HT-29 (cell line): Measurements from ENCODE around the gene LTK. TPM values are rescaled to one million over a fixed set of nuclear protein-coding genes. Genes with fewer than 3 reads are reported as not detected.

Experiments used
- DNase-seq: peaks from one replicate; pipeline ENCODE4 v3.0.0-alpha.2; 2015; ENCODE audit warnings: low spot score
- total RNA-seq: library from RNA; depleted of rRNA; stranded (reverse); fragments of >200 nt; shearing (Covaris generic); gene quantifications from 2 replicates; pipeline ENCODE4 v1.2.3, GENCODE V29; 2014

Gene LTK
- total RNA-seq, 1 experiment from 2014 or later, result 0.05 TPM

DNA sequence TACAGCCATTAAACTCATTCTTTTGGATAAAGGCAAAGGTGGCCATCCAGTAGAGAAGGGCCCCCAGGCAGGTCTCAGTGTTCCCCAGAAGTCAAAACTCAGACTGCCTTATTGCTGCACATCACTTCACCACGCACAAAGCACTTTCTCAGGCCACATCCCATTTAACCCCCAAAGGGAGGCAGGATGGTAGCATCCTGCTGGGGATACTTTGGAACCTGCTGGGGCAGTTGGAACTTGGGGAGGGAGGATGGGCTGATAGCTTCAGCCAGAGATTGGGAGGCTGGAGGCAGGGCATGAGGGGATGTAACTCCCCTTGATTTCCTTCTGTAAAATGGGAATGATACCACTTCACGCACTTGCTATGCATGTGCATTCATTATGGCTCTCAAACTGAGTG is 15.0 kb downstream of the LTK start:
- DNase-seq, result no peak

DNA sequence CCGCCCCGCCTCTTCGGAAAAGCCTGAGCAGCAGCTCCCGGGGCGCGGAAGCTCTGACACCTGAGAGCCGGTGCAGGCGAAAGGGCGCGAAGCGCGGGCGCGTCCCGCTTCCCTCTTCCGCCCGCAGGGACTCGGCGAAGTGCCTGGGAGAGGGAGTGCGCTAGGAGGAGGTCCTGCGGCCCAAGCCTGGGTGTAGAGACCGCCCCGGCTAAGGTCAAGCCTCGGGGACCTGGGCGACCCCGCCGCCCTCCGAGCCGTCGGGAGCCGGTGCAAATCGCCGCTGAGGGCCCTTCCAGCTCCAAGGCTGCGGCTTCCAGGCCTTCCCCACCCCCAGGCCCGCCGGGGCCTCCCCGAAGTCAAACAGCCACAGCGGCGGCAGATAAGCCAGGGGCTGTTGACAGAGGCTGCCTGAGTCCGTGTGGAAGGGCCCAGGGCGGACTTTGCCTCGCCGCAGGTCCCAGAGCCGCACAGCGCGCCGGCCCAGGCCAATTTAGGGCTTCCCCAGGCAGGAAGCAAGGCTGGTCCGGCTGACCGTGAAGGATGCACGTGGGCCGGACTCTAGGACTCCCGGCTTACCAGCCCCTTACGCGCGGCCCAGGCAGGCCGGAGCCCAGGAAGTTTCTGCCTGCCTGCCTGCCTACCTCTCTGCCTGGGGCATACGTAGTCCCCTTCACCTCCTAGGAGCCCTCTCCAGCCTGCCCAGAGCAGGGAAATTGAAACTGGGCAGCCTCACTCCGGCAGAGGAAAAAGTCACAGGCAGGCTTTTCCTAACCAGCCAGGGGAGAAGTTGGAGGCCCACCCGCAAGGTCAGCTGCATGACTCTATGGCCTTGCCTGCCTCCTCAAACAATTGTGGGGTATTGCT is 17.7 kb downstream of the LTK start:
- DNase-seq, result no peak

DNA sequence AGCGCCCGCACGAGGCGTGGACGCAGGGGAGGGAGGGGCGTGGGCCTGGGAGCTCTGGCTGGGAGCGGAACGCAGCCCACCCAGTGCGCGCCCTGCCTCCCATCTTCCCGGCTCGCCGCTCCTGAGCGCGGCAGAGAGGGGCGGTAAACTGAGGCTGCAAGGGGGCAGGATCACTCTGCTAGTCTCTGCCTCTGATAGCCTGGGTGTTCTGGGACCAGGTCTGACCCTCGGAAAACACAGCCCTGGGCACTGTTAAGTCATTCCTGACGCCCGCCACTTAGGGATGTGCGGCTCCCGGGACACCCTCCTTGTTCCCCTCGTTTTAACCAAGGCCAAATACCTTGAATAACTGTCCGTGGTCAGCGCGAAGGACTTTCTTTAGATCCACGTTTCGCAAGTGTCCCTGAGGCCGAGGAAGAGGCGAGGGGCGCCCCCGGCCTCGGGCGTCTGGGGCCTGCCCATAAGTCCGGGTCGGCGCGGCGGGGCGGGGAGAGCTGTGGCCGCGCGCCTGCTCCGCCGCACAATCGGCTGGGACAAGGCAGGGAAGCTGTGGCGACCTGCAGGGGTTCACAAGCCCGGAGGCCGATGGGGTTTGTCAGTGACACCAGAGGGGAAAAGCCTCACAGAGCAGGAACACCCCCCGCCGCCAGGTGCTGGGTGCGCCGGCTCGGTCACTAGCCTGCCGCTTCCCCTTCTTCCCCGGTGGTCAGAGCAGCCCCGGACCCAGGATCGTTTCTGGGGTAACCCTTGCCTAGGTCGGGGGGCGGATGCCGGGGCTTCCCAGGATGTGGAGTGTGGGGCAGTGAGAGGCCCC is 18.5 kb downstream of the LTK start:
- no peak for DNase-seq

DNA sequence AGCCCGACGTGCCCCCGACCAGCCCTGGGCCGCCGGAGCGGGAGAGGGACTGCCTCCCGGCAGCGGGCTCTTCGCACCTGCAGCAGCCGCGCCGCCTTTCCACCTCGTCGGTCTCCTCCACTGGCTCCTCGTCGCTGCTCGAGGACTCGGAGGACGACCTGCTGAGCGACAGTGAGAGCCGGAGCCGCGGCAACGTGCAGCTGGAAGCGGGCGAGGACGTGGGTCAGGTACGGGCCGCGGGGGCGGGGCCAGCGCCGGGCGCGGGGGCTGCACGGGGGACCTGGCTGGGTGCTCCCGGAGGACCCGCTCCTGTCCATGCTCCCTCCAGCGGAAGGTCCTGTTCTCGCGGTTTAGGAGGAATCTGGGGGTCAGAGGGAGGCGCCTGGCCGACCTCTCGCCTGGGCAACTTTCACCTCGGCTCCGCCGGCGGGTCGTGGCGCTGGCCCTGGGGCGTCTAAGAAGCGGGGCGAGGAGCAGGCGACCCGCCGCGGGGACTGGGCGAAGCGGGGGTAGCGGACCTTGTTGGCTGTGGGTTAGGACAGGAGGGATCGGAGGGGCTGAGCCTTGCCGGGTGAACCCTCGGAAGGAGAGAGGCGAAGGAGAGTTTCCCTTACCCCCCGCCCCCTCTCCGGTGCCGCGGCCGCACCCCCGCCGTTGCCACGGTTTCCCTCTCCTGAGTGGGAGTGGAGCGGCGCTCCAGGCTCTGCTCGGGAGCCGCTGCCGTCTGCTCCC is 19.3 kb downstream of the LTK start:
- DNase-seq, result peak; percentile 59

DNA sequence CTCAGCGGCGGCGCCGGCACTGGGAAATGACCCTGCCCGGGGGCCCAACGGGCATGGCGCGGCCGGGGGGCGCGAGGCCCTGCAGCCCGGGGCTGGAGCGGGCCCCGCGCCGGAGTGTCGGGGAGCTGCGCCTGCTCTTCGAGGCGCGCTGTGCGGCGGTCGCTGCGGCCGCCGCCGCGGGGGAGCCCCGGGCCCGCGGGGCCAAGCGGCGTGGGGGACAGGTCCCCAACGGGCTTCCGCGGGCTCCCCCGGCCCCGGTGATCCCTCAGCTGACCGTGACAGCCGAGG is 19.8 kb downstream of the LTK start:
- no peak for DNase-seq

DNA sequence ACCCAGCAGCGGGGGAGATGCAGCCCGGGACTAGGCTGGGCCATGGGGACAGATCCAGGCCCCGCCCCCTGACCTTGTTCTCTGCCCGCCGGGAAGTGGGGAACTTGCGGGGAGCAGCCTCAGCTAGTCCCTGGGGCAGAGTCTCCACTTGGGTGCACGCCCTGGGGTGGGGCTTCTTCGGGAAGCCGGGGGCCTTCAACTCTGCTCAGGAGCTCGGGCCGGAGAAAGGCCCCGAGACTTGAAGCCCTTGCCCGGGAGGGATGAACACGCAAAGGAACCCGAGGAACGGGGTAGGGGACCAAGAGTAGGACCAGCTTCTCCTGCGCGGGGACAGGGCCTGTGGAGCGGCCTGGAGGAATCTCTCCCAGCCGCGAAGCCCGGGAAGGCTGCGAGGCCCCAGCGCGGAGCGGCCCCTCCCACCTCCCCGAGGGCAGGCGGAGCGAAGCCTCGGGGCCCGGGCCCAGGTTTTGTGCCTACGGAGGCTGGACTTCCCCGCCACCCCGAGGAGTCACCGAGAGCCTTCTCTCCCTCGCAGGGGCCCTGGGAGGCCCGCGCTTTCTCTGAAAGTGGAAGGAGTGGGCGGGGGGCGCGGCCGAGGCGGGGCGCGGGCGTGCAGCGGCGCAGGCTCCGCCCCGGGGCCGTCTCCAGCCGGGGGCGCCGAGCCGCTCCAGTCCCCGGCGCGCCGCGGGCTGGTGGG is 20.3 kb downstream of the LTK start, which contains the start of gene ITPKA:
ITPKA (plus strand) TSS at position 670 of the 697 bp plus-strand sequence. CDS start 54 bp downstream, outside the sequence.
- peak; percentile 66 for DNase-seq

DNA sequence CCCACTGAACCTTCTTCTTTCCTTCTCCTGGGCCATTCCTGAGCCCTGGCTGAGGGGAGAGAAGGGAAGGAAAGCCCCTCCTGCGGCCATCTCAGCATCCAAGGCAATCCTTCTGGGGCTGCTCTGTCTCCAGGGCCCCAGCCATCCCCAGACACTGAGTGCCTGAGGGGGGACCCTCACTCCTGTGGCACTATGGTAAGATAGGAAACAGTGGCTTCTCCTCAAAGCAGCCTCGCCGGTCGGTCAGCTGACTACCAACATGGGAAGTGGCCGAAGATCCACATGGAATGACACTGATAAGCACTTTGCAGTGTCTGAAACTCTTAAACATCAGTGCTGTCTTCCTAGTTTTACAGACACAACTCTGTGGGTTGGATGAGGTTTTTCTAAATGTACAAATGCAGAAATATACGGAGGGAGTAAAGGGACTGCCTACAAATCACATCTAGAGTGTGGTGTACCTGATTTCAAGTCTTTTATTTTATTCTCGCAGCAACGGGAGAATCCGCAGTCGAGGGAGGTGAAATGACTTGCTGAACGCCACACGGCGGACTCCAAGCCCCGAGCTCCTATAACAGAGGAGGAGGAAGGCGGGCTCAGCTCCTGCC is 20.9 kb downstream of the LTK start:
- no peak for DNase-seq

DNA sequence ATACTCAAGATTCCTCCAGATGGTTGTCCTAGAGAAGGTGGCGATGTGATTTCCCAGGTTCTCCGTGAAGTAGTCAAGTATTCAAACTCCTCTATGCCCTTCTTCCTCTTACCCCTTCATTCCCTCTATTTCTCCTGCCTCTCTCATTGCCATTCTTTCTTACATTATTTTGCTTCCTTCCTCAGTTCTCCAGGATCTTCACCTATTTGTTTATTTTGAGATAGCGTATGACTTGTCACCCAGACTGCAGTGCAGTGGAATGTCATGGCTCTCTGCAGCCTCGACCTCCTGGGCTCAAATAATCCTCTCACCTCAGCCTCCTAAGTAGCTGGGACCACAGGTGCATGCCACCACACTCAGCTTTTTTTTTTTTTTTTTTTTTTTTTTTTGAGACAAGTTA is 21.7 kb downstream of the LTK start:
- no peak for DNase-seq

DNA sequence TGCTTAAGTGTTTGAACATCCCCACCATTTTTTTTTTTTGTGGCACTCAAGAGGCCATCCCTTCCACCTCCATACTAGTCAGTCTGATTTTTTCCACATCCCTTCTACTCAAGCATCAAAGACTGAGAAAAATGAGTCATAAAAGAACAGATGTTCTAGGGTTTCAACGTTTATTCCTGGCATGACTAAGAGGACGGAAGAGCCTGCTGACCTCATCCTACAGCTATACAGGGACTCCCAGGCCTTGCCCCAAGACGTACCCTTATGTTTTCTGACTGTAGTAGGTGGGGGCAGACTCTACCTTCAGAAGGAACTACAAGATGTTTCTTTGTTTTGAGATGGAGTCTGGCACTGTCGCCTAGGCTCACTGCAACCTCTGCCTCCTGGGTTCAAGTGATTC is 23.3 kb downstream of the LTK start:
- no peak for DNase-seq

DNA sequence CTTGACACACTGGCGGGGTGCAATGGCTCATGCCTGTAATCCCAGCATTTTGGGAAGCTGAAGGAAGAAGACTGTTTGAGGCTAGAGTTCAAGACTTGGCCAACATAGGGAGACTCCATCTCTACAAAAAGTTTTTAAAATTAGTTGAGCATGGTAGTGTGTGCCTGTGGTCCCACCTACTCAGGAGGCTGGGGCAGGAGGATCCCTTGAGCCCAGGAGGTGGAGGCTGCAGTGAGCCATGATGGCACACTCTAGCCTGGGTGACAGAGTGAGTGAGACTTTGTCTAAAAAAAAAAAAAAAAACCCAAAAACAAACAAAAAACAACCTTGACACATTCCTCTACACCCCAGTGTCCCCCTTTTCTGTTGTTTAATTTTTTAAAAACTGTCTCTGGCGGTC is 24.0 kb downstream of the LTK start:
- no peak for DNase-seq

DNA sequence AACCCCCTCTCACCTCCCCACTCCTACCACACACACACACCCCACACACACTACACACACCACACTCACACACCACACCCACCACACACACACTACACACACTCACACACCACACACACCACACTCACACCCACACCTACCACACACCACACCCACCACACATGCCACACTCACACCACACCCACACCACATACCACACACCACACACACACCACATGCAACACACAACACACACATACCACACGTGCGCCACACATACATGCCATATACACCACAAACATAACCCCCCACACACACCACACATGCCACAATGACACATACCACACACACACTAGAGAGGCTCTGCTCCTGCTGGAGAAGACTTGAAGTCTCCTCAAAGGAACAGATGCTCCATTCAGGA is 25.8 kb downstream of the LTK start:
- DNase-seq, result no peak

DNA sequence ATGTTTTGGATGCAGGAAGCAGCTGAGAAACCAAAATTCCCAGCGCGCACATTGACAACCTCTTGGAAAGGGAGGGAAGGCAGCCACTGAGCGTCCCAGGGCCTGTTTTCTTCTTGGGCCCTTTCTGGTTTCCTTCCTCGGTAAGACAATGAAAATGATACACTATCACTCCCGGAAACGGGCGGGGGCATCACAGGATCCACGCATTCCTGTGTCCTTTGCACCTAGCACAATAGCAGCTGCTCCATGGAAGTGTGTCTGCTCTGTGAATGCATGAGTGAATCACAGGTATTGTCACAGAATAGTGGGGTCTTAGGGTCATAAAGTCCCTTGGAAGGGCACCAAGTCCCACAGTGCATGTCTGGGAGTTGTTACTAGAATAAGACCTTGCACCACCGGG is 26.2 kb downstream of the LTK start:
- DNase-seq, result no peak

DNA sequence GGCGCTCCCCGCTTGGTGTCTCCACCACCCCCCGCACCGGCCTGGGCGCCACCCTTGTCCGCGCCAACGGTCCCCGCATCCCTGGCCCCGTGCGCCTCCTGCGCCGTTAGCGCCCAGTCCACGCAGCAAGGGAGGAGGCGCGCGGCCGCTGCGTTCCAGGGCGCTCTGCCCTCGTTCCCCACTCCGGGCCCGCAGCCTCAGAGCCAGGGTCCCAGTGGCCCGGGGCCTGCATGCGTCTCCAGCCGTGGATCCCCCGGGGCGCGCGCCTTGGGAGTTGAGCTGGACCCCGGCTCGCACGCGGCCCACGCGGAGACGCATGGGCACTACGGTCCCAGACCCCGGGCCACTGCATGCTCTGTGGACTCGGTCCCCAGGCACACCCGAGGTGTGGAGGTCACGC is 27.3 kb downstream of the LTK start:
- no peak for DNase-seq

DNA sequence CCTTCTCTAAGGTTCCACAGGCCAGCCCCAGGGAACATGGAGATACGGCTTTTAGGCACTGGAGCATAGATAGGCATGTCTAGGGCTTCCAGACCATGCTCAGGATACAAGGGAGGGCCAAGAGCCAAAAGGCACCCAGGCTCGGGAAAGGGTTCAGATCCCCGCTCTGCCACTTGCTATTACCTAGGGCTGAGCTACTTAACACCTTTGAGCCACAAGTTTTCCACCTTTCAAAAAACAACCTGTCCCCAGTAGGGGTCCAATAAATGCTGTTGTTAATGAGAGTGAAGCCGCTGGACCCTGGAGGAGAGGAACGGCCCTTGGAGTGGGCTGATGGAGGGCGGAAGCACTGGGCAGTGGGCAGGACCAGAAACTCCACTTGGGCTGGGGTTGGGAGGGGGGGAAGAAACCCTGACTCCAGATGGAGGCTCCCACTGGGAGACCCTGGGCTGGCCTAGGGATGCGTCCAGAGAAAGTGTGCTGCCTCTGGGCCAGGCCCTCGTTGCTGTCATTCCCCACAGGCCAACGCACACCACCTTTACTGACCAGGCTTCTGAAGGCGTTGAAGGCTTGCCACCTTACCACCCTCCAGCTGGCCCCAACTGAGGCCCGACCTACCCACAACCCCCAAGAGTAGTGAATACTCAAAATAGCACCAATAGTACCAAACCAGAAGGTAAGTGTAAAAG is 28.5 kb downstream of the LTK start:
- no peak for DNase-seq

DNA sequence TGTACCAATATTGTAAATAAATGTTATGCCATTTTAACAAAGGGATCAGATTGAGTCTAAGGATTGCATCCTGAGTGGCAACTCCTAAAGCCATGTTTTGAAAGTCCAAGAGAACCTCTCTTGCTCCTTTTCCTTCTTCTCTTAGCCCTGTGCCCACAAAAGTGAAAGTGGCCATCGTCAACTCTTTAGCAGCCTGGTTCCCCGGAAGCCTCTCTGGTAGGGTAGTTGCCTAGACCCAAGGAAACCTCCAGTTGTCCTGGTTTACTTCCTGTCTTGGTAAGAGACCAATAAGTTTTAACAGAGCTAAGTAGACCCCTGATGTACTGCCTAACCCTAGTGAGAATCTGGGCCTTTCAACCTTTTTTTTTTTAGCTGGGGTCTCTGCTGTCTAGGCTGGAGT is 30.1 kb downstream of the LTK start:
- no peak for DNase-seq

DNA sequence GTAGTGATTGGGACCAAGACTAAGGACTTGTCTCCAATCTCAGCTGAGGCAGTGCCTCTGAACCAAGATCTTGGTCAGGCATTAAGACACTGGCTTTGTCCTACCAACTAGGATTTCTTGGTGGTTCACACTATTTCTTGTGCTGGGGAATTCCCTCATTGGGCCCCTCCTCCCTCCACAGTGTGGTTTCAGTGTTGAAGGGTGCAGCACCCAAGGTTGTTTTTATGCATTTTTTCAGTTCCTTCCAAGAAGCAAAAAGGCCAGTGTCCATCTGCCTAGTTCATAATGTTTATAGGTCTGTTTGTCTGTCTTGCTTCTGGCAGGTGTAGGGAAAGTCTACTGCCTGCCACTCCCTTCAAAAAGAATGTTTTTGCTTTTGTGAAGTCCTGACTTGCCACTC is 30.5 kb downstream of the LTK start:
- no peak for DNase-seq

DNA sequence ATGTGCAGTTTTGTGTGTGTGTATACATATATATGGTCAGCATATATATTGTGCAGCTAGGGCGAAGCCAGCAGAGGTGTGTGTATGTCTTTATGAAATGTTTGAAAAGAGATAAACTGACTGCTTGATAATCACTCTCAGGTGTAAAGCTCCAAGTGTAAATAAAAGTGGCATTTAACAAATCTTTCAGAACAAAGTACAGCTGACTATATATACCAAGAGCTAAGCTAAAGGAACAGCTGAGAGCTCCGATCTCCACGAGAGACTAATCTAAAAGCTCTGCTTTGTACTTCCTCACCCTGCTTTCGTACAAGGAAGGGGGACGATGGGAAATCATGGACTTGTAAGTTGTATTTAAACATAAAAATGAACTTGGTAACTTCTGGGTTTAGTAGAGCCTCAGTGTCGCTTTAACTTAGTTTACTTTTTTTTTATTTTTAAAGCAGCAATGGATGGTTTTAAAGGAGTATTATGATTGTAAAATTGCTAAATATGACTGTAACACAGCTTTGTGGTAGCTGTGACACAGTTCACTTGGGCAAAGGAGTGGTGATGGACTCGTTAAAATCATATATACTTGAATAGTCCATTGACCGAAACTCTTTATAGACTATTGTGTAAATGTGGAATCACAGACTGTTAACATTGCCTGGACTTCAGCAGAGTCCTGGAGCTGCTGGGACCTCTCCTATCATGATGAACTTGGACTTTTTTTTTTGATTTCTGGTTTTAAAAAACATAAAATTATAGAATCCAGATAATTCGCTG is 31.3 kb downstream of the LTK start:
- DNase-seq, result no peak

DNA sequence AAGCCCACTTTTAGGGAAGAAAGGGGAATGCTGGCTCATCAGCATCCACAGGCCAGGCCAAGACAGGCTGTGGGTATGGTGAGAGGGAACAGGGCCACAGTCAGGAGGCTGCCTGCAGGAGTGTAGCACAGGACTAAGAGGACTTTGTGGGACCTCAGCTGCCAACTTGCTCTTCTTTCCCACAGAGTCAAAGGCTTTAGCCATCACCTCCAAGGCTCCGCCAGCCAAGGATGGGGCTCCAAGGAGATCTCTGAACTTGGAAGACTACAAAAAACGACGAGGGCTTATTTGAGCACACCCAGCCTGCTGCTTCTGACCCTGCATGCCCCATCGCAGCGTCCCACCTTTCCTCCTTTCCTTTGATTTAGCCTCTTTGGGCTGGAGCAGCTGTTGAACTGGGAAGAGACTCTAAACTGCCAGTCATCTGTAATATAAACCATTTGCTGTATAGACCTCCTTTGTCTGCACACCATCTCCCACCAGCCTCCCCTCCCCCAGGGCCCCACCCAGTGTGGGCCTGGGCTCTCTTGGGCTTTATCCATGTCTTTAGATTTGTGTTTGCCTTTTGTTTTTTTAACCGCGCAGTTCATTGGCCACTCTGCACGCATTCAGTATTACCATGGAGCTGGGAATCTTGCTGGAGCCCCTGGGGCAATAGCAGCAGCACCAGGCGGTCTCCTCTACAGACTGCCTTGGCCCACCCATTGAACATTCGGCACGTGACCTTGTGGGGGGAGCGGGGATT is 33.1 kb downstream of the LTK start:
- no peak for DNase-seq

DNA sequence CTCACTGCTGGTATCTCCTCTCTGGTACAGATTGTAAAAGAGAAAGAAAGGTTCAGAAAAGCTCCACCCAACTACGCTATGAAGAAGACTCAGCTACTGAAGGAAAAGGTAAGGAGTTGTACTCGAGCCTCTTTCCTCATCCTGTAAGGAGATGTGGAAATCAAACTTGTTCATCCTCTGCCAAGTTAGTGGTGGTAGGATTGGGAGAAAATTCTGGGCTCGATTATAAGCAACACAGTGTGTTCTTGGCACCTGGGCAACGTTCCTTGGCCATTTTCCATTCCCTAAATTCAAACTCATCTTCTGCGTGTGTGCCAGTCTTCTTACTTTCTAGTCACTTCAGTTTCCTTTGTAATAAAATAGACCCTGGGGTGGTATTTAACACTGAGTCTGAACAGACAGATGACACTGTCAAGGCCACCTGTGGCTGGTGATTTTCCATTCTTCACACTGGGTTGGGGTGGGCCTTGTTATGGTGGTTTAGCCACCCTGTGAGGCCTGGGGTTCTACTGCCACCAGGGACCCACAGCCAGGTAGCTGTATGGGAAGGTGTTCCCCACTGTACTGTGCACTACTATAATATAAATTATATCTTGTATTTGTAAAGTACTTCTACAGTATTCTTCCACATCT is 37.1 kb downstream of the LTK start:
- DNase-seq, result no peak
